ENCODE results near the gene RAPGEF5. TPM values are rescaled to one million over a fixed set of nuclear protein-coding genes. Genes with fewer than 3 reads are reported as not detected.

The RAPGEF5 gene
- total RNA-seq, 1 donor from 2014 or later: 12.4 TPM

Other genes starting within 250 kb of the RAPGEF5 start
- gene STEAP1B, start 143.0 kb upstream of the RAPGEF5 start, total RNA-seq: 96.4 and 117 TPM in 2 replicates

Measured in activated B cell treated with CpG ODN at 0.5 μM for 24 hours (primary cell).